Stomach (tissue), 9 donors: ENCODE data around the gene SPHK2. TPM values are rescaled to one million over a fixed set of nuclear protein-coding genes. Genes with fewer than 3 reads are reported as not detected.

Source experiments
- DNase-seq, 2 donors: peaks; one replicate each; pipeline versions ENCODE4 v3.0.0 to v3.0.0-alpha.2; 2013 to 2019
- H3K27ac ChIP-seq, 5 donors: fragments of 200-600 bp in 4 of 5; sonication (generic) in 4 of 5; one replicate each; pipeline ENCODE4 v1.5.1; 2013 to 2019; ENCODE audit warnings: mild to moderate bottlenecking in 1 of 5, moderate library complexity in 1 of 5
- H3K27me3 ChIP-seq, 3 donors: fragments of 200-600 bp; sonication (generic); one replicate each; pipeline ENCODE4 v1.5.1; 2017 to 2019; ENCODE audit warnings: mixed run types in 1 of 3
- H3K36me3 ChIP-seq, 4 donors: fragments of 200-600 bp; sonication (generic); 1 replicate in 3 of 4; 2 replicates in 1 of 4; pipeline ENCODE4 v1.5.1; 2016 to 2019
- H3K4me1 ChIP-seq, 4 donors: fragments of 200-600 bp; sonication (generic); one replicate each; pipeline ENCODE4 v1.5.1; 2016 to 2019
- H3K4me3 ChIP-seq, 4 donors: fragments of 200-600 bp; sonication (generic) in 3 of 4; one replicate each; pipeline ENCODE4 v1.5.1; 2016 to 2019; ENCODE audit warnings: mild to moderate bottlenecking in 1 of 4
- H3K9me3 ChIP-seq, 4 donors: fragments of 200-600 bp; sonication (generic); one replicate each; pipeline ENCODE4 v1.5.1; 2016 to 2019
- EP300 ChIP-seq: sonication (generic); formaldehyde crosslinking; IDR thresholded peaks from one replicate; pipeline ENCODE4 v1.6.1; 2017; ENCODE audit warnings: antibody characterized with exemption
- POLR2A ChIP-seq, 4 donors: fragments of 450-650 bp; IDR thresholded peaks; one replicate each; pipeline ENCODE4 v1.6.1; 2016; ENCODE audit warnings: antibody characterized with exemption in 4 of 4, control low read depth in 2 of 4, mild to moderate bottlenecking in 1 of 4, moderate library complexity in 1 of 4
- POLR2AphosphoS5 ChIP-seq, 3 donors: sonication (generic); formaldehyde crosslinking; IDR thresholded peaks; one replicate each; pipeline ENCODE4 v1.6.1; 2016; ENCODE audit warnings: antibody characterized with exemption in 3 of 3
- WGBS, 5 donors: extraction: QIAGEN DNeasy Blood & Tissue Kit in 3 of 5; methylation state at CpG; one replicate each; pipeline versions ENCODE4 v1.1.5 to v1.1.7; 2013 to 2018; 5-methylcytosine and 5-hydroxymethylcytosine counted together
- intact Hi-C: fragments of 100-400 bp; cut with DNase I; formaldehyde crosslinking; loops from one replicate; pipeline ENCODE4 v1.15.1; 2023; ENCODE audit warnings: low total_unique reads
- polyA plus RNA-seq, 3 donors: library from polyadenylated mRNA; stranded (reverse); fragments of 200-250 nt; gene quantifications; one replicate each; pipeline ENCODE4 v1.2.3, GENCODE V29; 2013
- total RNA-seq, 5 donors: library from RNA; depleted of rRNA; stranded (reverse); fragments of >200 nt; gene quantifications; one replicate each; pipeline versions ENCODE4 v1.1.0 to v1.2.3, GENCODE V29; 2014 to 2016
- TF ChIP-seq, protein P1 (sequence below), 7 experiments: fragments of 450-650 bp in 4 of 7; fragments of 200-600 bp in 3 of 7; sonication (generic) in 3 of 7; IDR thresholded peaks; one replicate each; pipeline ENCODE4 v1.5.1; 2016 to 2019; ENCODE audit warnings: antibody characterized with exemption in 7 of 7, control low read depth in 2 of 7, mild to moderate bottlenecking in 1 of 7
- donor health status: healthy with polysubstance abuse.
- donor health status: Bipolar disorder and iron deficiency.
- donor health status: healthy.

Gene SPHK2
- total and polyA plus RNA-seq, 8 donors: 9.4 to 156 (median 19.6) TPM

DNA sequence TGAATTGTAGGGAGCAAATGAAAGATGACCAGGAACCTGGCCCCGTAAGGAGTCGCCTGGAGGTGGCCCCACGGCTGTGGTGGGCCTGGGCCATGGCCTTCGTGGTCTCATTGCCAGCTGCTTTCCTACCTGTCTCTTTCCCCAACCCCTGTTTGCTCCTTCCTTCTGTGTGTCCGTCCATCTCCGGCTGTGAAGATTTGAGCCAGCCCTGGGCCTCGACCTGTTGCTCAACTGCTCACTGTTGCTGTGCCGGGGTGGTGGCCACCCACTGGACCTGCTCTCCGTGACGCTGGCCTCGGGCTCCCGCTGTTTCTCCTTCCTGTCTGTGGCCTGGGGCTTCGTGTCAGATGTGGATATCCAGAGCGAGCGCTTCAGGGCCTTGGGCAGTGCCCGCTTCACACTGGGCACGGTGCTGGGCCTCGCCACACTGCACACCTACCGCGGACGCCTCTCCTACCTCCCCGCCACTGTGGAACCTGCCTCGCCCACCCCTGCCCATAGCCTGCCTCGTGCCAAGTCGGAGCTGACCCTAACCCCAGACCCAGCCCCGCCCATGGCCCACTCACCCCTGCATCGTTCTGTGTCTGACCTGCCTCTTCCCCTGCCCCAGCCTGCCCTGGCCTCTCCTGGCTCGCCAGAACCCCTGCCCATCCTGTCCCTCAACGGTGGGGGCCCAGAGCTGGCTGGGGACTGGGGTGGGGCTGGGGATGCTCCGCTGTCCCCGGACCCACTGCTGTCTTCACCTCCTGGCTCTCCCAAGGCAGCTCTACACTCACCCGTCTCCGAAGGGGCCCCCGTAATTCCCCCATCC lies 9.4 kb downstream of the SPHK2 start:
- Histone ChIP-seq H3K27ac (peak overlapping the region; percentile 12 to 98 (median 93)), H3K9me3 (no peaks in the 10 kb centered on the region), H3K4me1 (peaks cover 47 to 95% (median 84%) of the 10 kb centered on the region in 4 donors), H3K4me3 (no peak overlapping the region), H3K36me3 (peaks cover 0 to 48% (median 27%) of the 10 kb centered on the region in 4 donors), H3K27me3 (no peaks in the 10 kb centered on the region)
- intact Hi-C loops: no loop called here
- TF ChIP-seq, protein P1, sequence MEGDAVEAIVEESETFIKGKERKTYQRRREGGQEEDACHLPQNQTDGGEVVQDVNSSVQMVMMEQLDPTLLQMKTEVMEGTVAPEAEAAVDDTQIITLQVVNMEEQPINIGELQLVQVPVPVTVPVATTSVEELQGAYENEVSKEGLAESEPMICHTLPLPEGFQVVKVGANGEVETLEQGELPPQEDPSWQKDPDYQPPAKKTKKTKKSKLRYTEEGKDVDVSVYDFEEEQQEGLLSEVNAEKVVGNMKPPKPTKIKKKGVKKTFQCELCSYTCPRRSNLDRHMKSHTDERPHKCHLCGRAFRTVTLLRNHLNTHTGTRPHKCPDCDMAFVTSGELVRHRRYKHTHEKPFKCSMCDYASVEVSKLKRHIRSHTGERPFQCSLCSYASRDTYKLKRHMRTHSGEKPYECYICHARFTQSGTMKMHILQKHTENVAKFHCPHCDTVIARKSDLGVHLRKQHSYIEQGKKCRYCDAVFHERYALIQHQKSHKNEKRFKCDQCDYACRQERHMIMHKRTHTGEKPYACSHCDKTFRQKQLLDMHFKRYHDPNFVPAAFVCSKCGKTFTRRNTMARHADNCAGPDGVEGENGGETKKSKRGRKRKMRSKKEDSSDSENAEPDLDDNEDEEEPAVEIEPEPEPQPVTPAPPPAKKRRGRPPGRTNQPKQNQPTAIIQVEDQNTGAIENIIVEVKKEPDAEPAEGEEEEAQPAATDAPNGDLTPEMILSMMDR (IDR thresholded peaks at IDR 0.05): no peak
- no peak for TF ChIP-seq POLR2AphosphoS5 (IDR thresholded peaks at IDR 0.05)
- no peak for TF ChIP-seq POLR2A (IDR thresholded peaks at IDR 0.05)
- TF ChIP-seq EP300: no peak
- no peak for DNase-seq
- WGBS, 5 donors: 73 to 82% (median 78%) methylated on average over 34 of the region's 34 CpGs

DNA sequence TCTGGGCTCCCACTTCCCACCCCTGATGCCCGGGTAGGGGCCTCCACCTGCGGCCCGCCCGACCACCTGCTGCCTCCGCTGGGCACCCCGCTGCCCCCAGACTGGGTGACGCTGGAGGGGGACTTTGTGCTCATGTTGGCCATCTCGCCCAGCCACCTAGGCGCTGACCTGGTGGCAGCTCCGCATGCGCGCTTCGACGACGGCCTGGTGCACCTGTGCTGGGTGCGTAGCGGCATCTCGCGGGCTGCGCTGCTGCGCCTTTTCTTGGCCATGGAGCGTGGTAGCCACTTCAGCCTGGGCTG lies 9.9 kb downstream of the SPHK2 start:
- Histone ChIP-seq H3K4me1 (peaks cover 50 to 99% (median 86%) of the 10 kb centered on the region in 4 donors), H3K36me3 (peaks cover 0 to 48% (median 27%) of the 10 kb centered on the region in 4 donors), H3K27me3 (no peaks in the 10 kb centered on the region), H3K27ac (peak overlapping the region; percentile 85 to 98 (median 93)), H3K4me3 (no peak overlapping the region), H3K9me3 (no peaks in the 10 kb centered on the region)
- intact Hi-C loops: no loop called here
- TF ChIP-seq EP300 (no peak), POLR2AphosphoS5 (IDR thresholded peaks at IDR 0.05) (no peak), POLR2A (IDR thresholded peaks at IDR 0.05) (no peak)
- TF ChIP-seq, protein P1 (IDR thresholded peaks at IDR 0.05): no peak
- DNase-seq: peak in 1 of 2 donors; percentile 23
- WGBS, 5 donors: 88 to 94% (median 91%) methylated on average over 14 to 22 of the region's 22 CpGs

DNA sequence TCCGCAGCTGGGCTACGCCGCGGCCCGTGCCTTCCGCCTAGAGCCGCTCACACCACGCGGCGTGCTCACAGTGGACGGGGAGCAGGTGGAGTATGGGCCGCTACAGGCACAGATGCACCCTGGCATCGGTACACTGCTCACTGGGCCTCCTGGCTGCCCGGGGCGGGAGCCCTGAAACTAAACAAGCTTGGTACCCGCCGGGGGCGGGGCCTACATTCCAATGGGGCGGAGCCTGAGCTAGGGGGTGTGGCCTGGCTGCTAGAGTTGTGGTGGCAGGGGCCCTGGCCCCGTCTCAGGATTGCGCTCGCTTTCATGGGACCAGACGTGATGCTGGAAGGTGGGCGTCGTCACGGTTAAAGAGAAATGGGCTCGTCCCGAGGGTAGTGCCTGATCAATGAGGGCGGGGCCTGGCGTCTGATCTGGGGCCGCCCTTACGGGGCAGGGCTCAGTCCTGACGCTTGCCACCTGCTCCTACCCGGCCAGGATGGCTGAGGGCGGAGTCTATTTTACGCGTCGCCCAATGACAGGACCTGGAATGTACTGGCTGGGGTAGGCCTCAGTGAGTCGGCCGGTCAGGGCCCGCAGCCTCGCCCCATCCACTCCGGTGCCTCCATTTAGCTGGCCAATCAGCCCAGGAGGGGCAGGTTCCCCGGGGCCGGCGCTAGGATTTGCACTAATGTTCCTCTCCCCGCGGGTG lies 10.4 kb downstream of the SPHK2 start:
- peaks cover 47 to 99% (median 85%) of the 10 kb centered on the region in 4 donors for H3K4me1 ChIP-seq
- peaks cover 0 to 48% (median 27%) of the 10 kb centered on the region in 4 donors for H3K36me3 ChIP-seq
- peak; percentile 89 to 93 for DNase-seq
- intact Hi-C loops: no loop called here
- H3K4me3 ChIP-seq: peak overlapping the region in 3 of 4 donors; percentile 15 to 31 (median 24)
- no peaks in the 10 kb centered on the region for H3K9me3 ChIP-seq
- H3K27ac ChIP-seq: peak overlapping the region; percentile 85 to 98 (median 93)
- whole genome bisulfite sequencing, 5 donors: 34 to 72% (median 39%) methylated on average over 24 to 48 of the region's 48 CpGs
- no peaks in the 10 kb centered on the region for H3K27me3 ChIP-seq
- no peak for TF ChIP-seq POLR2A (IDR thresholded peaks at IDR 0.05)
- TF ChIP-seq, protein P1 (IDR thresholded peaks at IDR 0.05): no peak
- TF ChIP-seq EP300: no peak
- peak in 2 of 3 donors; percentile 22 to 76 for TF ChIP-seq POLR2AphosphoS5 (IDR thresholded peaks at IDR 0.05)

DNA sequence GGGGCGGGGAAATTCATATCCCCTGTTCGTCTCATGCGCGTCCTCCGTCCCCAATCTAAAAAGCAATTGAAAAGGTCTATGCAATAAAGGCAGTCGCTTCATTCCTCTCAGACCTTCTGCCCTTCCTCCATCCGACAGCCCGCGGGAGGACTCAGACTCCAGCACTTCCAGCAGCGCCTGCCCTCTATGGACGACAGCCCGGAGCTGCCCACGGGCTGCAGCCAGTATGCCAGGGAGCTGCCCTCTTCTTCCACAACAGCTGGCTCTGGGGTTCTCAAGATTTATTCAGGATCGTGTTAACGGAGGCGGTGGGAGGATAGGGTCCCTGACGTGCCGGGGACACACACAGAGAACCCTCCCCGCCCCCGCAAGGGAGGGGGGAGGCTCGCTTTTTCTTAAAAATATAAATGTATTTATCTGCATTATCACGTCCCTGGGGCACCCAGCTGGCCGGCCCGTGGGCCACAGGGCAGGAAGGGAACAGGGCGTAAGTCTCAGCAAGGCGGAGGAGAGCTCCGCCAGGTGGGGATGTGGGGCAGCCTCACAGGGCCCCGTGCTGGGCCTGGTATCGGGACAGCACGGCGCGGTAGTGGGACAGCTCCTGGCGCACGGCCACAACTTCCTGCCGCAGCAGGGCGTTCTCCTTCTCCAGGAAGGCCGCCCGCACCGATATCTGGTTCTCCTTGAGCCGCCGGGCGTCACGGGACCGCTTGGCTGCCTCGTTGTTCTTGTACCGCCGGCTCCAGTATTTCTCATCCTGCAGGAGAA lies 11.2 kb downstream of the SPHK2 start:
- intact Hi-C loops: no loop called here
- H3K27ac ChIP-seq: peak overlapping the region; percentile 85 to 98 (median 93)
- DNase-seq: peak; percentile 93 to 95
- TF ChIP-seq EP300 (no peak), POLR2AphosphoS5 (IDR thresholded peaks at IDR 0.05) (peak; percentile 58 to 92 (median 68)), POLR2A (IDR thresholded peaks at IDR 0.05) (no peak)
- TF ChIP-seq, protein P1 (IDR thresholded peaks at IDR 0.05): peak in 4 of 7 experiments; percentile 11 to 26 (median 18)
- no peaks in the 10 kb centered on the region for H3K27me3 ChIP-seq
- H3K36me3 ChIP-seq: peaks cover 0 to 48% (median 27%) of the 10 kb centered on the region in 4 donors
- H3K9me3 ChIP-seq: no peaks in the 10 kb centered on the region
- WGBS, 5 donors: 16 to 36% (median 22%) methylated on average over 20 to 47 of the region's 47 CpGs
- H3K4me3 ChIP-seq: peak overlapping the region; percentile 15 to 31 (median 20)
- H3K4me1 ChIP-seq: peaks cover 52 to 99% (median 84%) of the 10 kb centered on the region in 4 donors
